DND-41 (cell line): Measurements from ENCODE around the gene DBP.

ENCODE experiments used
- ATAC-seq: fragments of 200-7000 bp; cut with Tn5 transposase; 3 replicates; pipeline ENCODE4 v1.9.1; 2021; ENCODE audit warnings: low read depth; ENCODE audit not compliant: insufficient read depth
- DNase-seq: peaks from one replicate; pipeline ENCODE4 v3.0.0-alpha.2; 2020
- H2AFZ ChIP-seq: 2 replicates; pipeline ENCODE4 v1.6.0; 2012; ENCODE audit warnings: low read depth, low read length
- H3K27ac ChIP-seq: 2 replicates; pipeline ENCODE4 v1.5.1; 2012; ENCODE audit warnings: low read length, inconsistent platforms
- H3K27me3 ChIP-seq: fragments of 200-600 bp; sonication (generic); 2 replicates; pipeline ENCODE4 v1.6.0; 2012; ENCODE audit warnings: low read length, mild to moderate bottlenecking, inconsistent platforms; ENCODE audit not compliant: insufficient read depth, poor library complexity
- H3K36me3 ChIP-seq: 2 replicates; pipeline ENCODE4 v1.5.1; 2012; ENCODE audit warnings: low read length, inconsistent platforms; ENCODE audit not compliant: insufficient read depth
- H3K4me1 ChIP-seq: 2 replicates; pipeline ENCODE4 v1.5.1; 2012; ENCODE audit warnings: mild to moderate bottlenecking, low read length; ENCODE audit not compliant: insufficient read depth
- H3K4me2 ChIP-seq: 2 replicates; pipeline ENCODE4 v1.6.0; 2012; ENCODE audit warnings: mild to moderate bottlenecking, moderate library complexity, low read length, inconsistent platforms; ENCODE audit not compliant: insufficient read depth
- H3K4me3 ChIP-seq, 2 experiments: fragments of 200-600 bp in 1 of 2; shearing (Covaris generic) in 1 of 2; 2 replicates each; pipeline ENCODE4 v1.5.1; 2012 to 2016; ENCODE audit warnings: inconsistent platforms in 2 of 2, low read length in 2 of 2, mild to moderate bottlenecking in 2 of 2, low read depth in 1 of 2, moderate library complexity in 1 of 2
- H3K79me2 ChIP-seq: 2 replicates; pipeline ENCODE4 v1.6.0; 2012; ENCODE audit warnings: low read length, inconsistent platforms; ENCODE audit not compliant: insufficient read depth
- H3K9ac ChIP-seq: 2 replicates; pipeline ENCODE4 v1.6.0; 2012; ENCODE audit warnings: low read depth, mild to moderate bottlenecking, inconsistent platforms, low read length, moderate library complexity
- H3K9me3 ChIP-seq: 2 replicates; pipeline ENCODE4 v1.5.1; 2012; ENCODE audit warnings: low read length, moderate library complexity, mild to moderate bottlenecking, inconsistent platforms; ENCODE audit not compliant: insufficient read depth, severe bottlenecking
- H4K20me1 ChIP-seq: 2 replicates; pipeline ENCODE4 v1.6.0; 2012; ENCODE audit warnings: low read length; ENCODE audit not compliant: insufficient read depth
- EZH2 ChIP-seq: IDR thresholded peaks from 3 replicates; pipeline ENCODE4 v1.6.1; 2012; ENCODE audit warnings: borderline replicate concordance, low read depth, mild to moderate bottlenecking, moderate library complexity, low read length, inconsistent platforms; ENCODE audit not compliant: severe bottlenecking
- TF ChIP-seq, protein P1 (sequence below): IDR thresholded peaks from 2 replicates; pipeline ENCODE4 v1.5.1; 2012; ENCODE audit warnings: borderline replicate concordance, low read length, moderate library complexity, mild to moderate bottlenecking; ENCODE audit not compliant: poor library complexity, severe bottlenecking; ENCODE audit errors: extremely low read depth

The DBP gene

DNA sequence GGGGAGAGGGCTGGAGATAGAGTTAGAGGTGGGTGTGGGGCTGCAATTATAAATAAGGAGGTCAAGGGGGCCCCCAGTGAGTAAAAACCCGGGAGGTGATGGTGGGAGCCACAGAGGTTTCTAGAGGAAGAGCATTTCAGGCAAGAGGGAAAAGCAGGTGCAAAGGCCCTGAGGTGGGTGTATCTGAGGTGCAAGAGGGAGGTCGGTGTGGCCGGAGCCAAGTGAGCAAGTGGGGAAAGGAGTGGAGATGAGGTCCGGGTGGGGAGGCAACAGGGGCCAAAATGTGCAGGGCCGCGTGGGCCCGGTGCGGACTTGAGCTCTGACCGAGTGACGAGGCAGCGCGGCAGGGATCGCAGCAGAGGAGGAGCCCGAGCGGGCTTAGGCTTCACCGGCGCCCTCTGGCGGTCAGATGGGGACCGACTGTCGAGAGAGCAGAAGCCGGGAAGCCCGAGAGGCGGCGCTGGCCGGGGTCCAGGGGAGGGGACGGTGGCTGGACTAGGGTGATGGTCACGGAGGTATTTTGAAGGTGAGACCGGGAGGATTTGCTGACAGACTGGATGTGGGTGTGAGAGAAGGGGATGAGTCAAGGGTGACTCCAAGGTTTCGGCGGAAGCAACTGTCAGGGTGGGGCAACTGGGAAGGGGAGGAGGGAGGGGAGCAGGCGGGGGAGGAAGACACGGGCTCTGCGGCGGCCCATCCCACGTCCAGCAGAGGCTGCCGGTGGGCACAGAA lies 48.3 kb downstream of the DBP start:
- Histone ChIP-seq H3K27me3 (no peaks in the 10 kb centered on the region), H3K9me3 (no peaks in the 10 kb centered on the region), H3K27ac (peak overlapping the region; percentile 40; the same call in 1 of the 2 replicates), H3K79me2 (no peaks in the 10 kb centered on the region), H3K36me3 (no peaks in the 10 kb centered on the region), H2AFZ (peak overlapping the region; percentile 67), H4K20me1 (no peaks in the 10 kb centered on the region), H3K4me3 (peak overlapping the region; percentile 10 to 60; a peak in 3 of 4 replicates), H3K4me2 (peak overlapping the region; percentile 73), H3K4me1 (peaks cover 15% of the 10 kb centered on the region), H3K9ac (peak overlapping the region; percentile 46)
- DNase-seq = peak; percentile 85
- no peak for TF ChIP-seq EZH2
- TF ChIP-seq, protein P1, sequence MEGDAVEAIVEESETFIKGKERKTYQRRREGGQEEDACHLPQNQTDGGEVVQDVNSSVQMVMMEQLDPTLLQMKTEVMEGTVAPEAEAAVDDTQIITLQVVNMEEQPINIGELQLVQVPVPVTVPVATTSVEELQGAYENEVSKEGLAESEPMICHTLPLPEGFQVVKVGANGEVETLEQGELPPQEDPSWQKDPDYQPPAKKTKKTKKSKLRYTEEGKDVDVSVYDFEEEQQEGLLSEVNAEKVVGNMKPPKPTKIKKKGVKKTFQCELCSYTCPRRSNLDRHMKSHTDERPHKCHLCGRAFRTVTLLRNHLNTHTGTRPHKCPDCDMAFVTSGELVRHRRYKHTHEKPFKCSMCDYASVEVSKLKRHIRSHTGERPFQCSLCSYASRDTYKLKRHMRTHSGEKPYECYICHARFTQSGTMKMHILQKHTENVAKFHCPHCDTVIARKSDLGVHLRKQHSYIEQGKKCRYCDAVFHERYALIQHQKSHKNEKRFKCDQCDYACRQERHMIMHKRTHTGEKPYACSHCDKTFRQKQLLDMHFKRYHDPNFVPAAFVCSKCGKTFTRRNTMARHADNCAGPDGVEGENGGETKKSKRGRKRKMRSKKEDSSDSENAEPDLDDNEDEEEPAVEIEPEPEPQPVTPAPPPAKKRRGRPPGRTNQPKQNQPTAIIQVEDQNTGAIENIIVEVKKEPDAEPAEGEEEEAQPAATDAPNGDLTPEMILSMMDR = peak; percentile 98
- peak; percentile 94 for ATAC-seq

DNA sequence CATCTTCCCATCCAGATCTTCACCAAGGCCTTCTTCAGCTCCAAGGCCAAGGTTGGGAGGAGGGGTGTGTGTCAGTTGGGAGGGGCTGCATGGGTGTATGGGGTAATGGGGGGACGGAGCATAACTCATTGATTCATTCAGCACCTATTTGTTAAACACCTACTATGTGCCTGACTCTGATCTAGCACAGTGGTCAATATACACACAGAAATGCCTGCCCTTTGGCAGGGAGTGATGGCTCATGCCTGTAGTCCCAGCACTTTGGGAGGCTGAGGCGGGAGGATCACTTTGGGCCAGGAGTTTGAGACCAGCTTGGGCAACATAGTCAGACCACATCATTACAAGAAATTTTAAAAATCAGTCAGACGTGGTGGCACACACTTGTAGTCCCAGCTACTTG lies 49.8 kb downstream of the DBP start:
- H4K20me1 ChIP-seq = no peaks in the 10 kb centered on the region
- H3K27ac ChIP-seq = no peak overlapping the region
- no peak overlapping the region for H3K4me3 ChIP-seq
- no peak overlapping the region for H3K4me2 ChIP-seq
- ATAC-seq (no peak), DNase-seq (no peak)
- TF ChIP-seq, protein P1 = no peak
- no peak for TF ChIP-seq EZH2
- no peaks in the 10 kb centered on the region for H3K27me3 ChIP-seq
- no peaks in the 10 kb centered on the region for H3K9me3 ChIP-seq
- H3K79me2 ChIP-seq = no peaks in the 10 kb centered on the region
- no peaks in the 10 kb centered on the region for H3K36me3 ChIP-seq
- no peak overlapping the region for H2AFZ ChIP-seq
- peaks cover 15% of the 10 kb centered on the region for H3K4me1 ChIP-seq
- no peak overlapping the region for H3K9ac ChIP-seq

DNA sequence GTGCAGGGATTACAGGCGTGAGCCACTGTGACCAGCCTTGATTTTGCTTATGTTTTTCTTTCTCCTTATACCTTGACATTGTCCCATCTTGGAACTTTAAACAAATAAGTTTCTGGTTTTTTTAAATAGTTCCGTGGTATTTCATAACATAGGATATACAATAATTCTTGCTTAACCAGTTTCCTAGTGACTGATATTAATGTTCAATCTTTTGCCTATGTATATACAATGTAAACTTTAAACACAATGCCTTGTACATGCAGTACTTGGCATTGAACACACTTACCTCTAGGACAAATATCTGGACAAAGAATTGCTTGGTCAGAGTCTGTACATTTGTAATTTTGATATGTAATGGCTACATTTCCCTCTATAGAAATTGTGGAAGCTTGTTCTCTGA lies 55.0 kb downstream of the DBP start:
- Histone ChIP-seq H3K9ac (no peak overlapping the region), H3K4me3 (no peak overlapping the region), H3K4me2 (no peak overlapping the region), H3K79me2 (no peaks in the 10 kb centered on the region), H3K9me3 (no peaks in the 10 kb centered on the region), H3K27me3 (no peaks in the 10 kb centered on the region), H3K27ac (no peak overlapping the region), H2AFZ (no peak overlapping the region), H4K20me1 (no peaks in the 10 kb centered on the region), H3K4me1 (peaks cover 4% of the 10 kb centered on the region), H3K36me3 (no peaks in the 10 kb centered on the region)
- no peak for DNase-seq
- no peak for ATAC-seq
- TF ChIP-seq, protein P1 = no peak
- no peak for TF ChIP-seq EZH2
